Neural progenitor cell (in vitro differentiated cells): Measurements from ENCODE around the gene AURKAIP1. TPM values are rescaled to one million over a fixed set of nuclear protein-coding genes. Genes with fewer than 3 reads are reported as not detected.
"Not testable (repeated sequence)": the region's sequence is repeated elsewhere in the genome, so short reads cannot be mapped to it uniquely, and the experiment has no call there.

Experiments used
- DNase-seq: peaks from one replicate; pipeline ENCODE4 v3.0.0-alpha.2; 2016; ENCODE audit warnings: low spot score
- H2AFZ ChIP-seq: fragments of 200-600 bp; sonication (generic); replicated peaks from 2 replicates; pipeline ENCODE4 v1.6.1; 2016; ENCODE audit warnings: antibody characterized with exemption
- H3F3A ChIP-seq: fragments of 200-600 bp; sonication (generic); 2 replicates; pipeline ENCODE4 v1.6.1; 2016; ENCODE audit warnings: antibody characterized with exemption, low read depth
- H3K27ac ChIP-seq: fragments of 200-600 bp; sonication (generic); 2 replicates; pipeline ENCODE4 v1.5.1; 2016; ENCODE audit warnings: mild to moderate bottlenecking
- H3K27me3 ChIP-seq: fragments of 200-600 bp; sonication (generic); 2 replicates; pipeline ENCODE4 v1.6.1; 2016; ENCODE audit warnings: mild to moderate bottlenecking, moderate library complexity
- H3K36me3 ChIP-seq: fragments of 200-600 bp; sonication (generic); 2 replicates; pipeline ENCODE4 v1.5.1; 2016
- H3K4me1 ChIP-seq: fragments of 200-600 bp; sonication (generic); 2 replicates; pipeline ENCODE4 v1.6.1; 2016; ENCODE audit warnings: mixed run types
- H3K4me2 ChIP-seq: fragments of 200-600 bp; sonication (generic); 2 replicates; pipeline ENCODE4 v1.6.1; 2016
- H3K4me3 ChIP-seq: fragments of 200-600 bp; sonication (generic); 2 replicates; pipeline ENCODE4 v1.5.1; 2016
- H3K79me2 ChIP-seq: fragments of 200-600 bp; sonication (generic); 2 replicates; pipeline ENCODE4 v1.6.1; 2016; ENCODE audit warnings: low read depth
- H3K9ac ChIP-seq: fragments of 200-600 bp; sonication (generic); 2 replicates; pipeline ENCODE4 v1.6.1; 2016
- H3K9me3 ChIP-seq: fragments of 200-600 bp; sonication (generic); 2 replicates; pipeline ENCODE4 v1.5.1; 2016; ENCODE audit warnings: low read depth
- H4K20me1 ChIP-seq: fragments of 200-600 bp; sonication (generic); 2 replicates; pipeline ENCODE4 v1.6.1; 2016; ENCODE audit warnings: low read depth
- H3K27ac Mint-ChIP-seq: 3 replicates; pipeline ENCODE4 v1.8.0; 2021; ENCODE audit warnings: mixed read lengths
- H3K27me3 Mint-ChIP-seq: 2 replicates; pipeline ENCODE4 v1.8.0; 2022; ENCODE audit warnings: low read depth, mild to moderate bottlenecking, inconsistent platforms, moderate library complexity, mixed read lengths; ENCODE audit not compliant: insufficient read depth
- H3K36me3 Mint-ChIP-seq: 3 replicates; pipeline ENCODE4 v1.8.0; 2021; ENCODE audit warnings: mixed read lengths
- H3K4me1 Mint-ChIP-seq: 3 replicates; pipeline ENCODE4 v1.8.0; 2021; ENCODE audit warnings: mixed read lengths
- H3K4me3 Mint-ChIP-seq: 3 replicates; pipeline ENCODE4 v1.8.0; 2021; ENCODE audit warnings: mild to moderate bottlenecking, moderate library complexity, mixed read lengths
- H3K9me3 Mint-ChIP-seq: 3 replicates; pipeline ENCODE4 v1.8.0; 2020; ENCODE audit warnings: mixed read lengths
- CTCF ChIP-seq: fragments of 200-600 bp; sonication (generic); IDR thresholded peaks from 2 replicates; pipeline ENCODE4 v1.5.1; 2017; ENCODE audit warnings: antibody characterized with exemption, mild to moderate bottlenecking
- EZH2 ChIP-seq: fragments of 200-600 bp; sonication (generic); IDR thresholded peaks from 2 replicates; pipeline ENCODE4 v1.6.1; 2017; ENCODE audit warnings: antibody characterized with exemption, mild to moderate bottlenecking, moderate library complexity
- EZH2phosphoT487 ChIP-seq: fragments of 200-600 bp; sonication (generic); IDR thresholded peaks from 2 replicates; pipeline ENCODE4 v1.6.1; 2017; ENCODE audit warnings: antibody characterized with exemption
- total RNA-seq: library from RNA; depleted of rRNA; stranded (reverse); fragments of >200 nt; gene quantifications from 2 replicates; pipeline ENCODE4 v1.2.3, GENCODE V29; 2015; ENCODE audit warnings: low replicate concordance

The AURKAIP1 gene
- total RNA-seq, 1 donor from 2014 or later: 26.4 TPM

- Histone ChIP-seq H3K4me1 (peaks cover 30% of the 10 kb centered on the region), H3K27ac (peak within 1 kb of the TSS; percentile 68), H3K79me2 (peaks cover 66% of the 10 kb centered on the region), H3K9me3 (no peaks in the 10 kb centered on the region), H3K4me2 (peak within 1 kb of the TSS; percentile 85), H4K20me1 (peaks cover 44% of the 10 kb centered on the region), H3F3A (peaks cover 66% of the 10 kb centered on the region), H3K9ac (peak within 1 kb of the TSS; percentile 96), H3K4me3 (peak within 1 kb of the TSS; percentile 96), H2AFZ (peak within 1 kb of the TSS; percentile 86), H3K36me3 (peaks cover 10% of the 10 kb centered on the region), H3K27me3 (no peaks in the 10 kb centered on the region)
- H3K36me3 Mint-ChIP-seq: peaks cover 26% of the 10 kb centered on the region
- H3K27ac Mint-ChIP-seq: peak within 1 kb of the TSS; percentile 78
- DNase-seq: peak; percentile 95
- H3K4me1 Mint-ChIP-seq: peaks cover 25% of the 10 kb centered on the region
- H3K27me3 Mint-ChIP-seq: peaks cover 7% of the 10 kb centered on the region
- peaks cover 3% of the 10 kb centered on the region for H3K9me3 Mint-ChIP-seq
- TF ChIP-seq EZH2 (no peak), CTCF (no peak), EZH2phosphoT487 (no peak)
- H3K4me3 Mint-ChIP-seq: peak within 1 kb of the TSS; percentile 95
Measured at GRCh38 chr1:1406821-1407635, 32.0 kb upstream of the AURKAIP1 start, which contains the start of gene MRPL20. TSS of gene MRPL20 (minus strand) at chr1:1407293. CDS start at chr1:1407217, 76 bp downstream.

- H3K4me1 Mint-ChIP-seq: peaks cover 26% of the 10 kb centered on the region
- H3K9me3 Mint-ChIP-seq: no peaks in the 10 kb centered on the region
- H3K9ac ChIP-seq: peak overlapping the region; percentile 96
- H3F3A ChIP-seq: peaks cover 73% of the 10 kb centered on the region
- H3K36me3 Mint-ChIP-seq: peaks cover 29% of the 10 kb centered on the region
- H3K27ac ChIP-seq: no peak overlapping the region
- H3K4me3 Mint-ChIP-seq: peak overlapping the region; percentile 95
- H3K4me2 ChIP-seq: peak overlapping the region; percentile 85
- TF ChIP-seq EZH2phosphoT487 (no peak), EZH2 (no peak), CTCF (no peak)
- no peak for DNase-seq
- peak overlapping the region; percentile 78 for H3K27ac Mint-ChIP-seq
- peak overlapping the region; percentile 96 for H3K4me3 ChIP-seq
- no peak overlapping the region for H2AFZ ChIP-seq
- peaks cover 7% of the 10 kb centered on the region for H3K27me3 Mint-ChIP-seq
- no peaks in the 10 kb centered on the region for H3K27me3 ChIP-seq
- H3K79me2 ChIP-seq: peaks cover 72% of the 10 kb centered on the region
- peaks cover 44% of the 10 kb centered on the region for H4K20me1 ChIP-seq
- peaks cover 10% of the 10 kb centered on the region for H3K36me3 ChIP-seq
- peaks cover 30% of the 10 kb centered on the region for H3K4me1 ChIP-seq
- H3K9me3 ChIP-seq: no peaks in the 10 kb centered on the region
Measured at GRCh38 chr1:1406101-1406820, 31.3 kb upstream of the AURKAIP1 start.

GRCh38 chr1:1403653-1404052 is 28.6 kb upstream of the AURKAIP1 start:
- Histone ChIP-seq H3K9ac (no peak overlapping the region), H3K4me3 (no peak overlapping the region), H4K20me1 (peaks cover 34% of the 10 kb centered on the region), H2AFZ (no peak overlapping the region), H3K79me2 (peaks cover 74% of the 10 kb centered on the region), H3K36me3 (peaks cover 10% of the 10 kb centered on the region), H3F3A (peaks cover 60% of the 10 kb centered on the region), H3K27ac (no peak overlapping the region), H3K27me3 (no peaks in the 10 kb centered on the region), H3K4me2 (no peak overlapping the region), H3K4me1 (peaks cover 21% of the 10 kb centered on the region), H3K9me3 (no peaks in the 10 kb centered on the region)
- no peak for DNase-seq
- peak overlapping the region; percentile 42 for H3K4me3 Mint-ChIP-seq
- no peak overlapping the region for H3K27ac Mint-ChIP-seq
- no peaks in the 10 kb centered on the region for H3K9me3 Mint-ChIP-seq
- TF ChIP-seq CTCF: no peak
- TF ChIP-seq EZH2: no peak
- TF ChIP-seq EZH2phosphoT487: no peak
- H3K27me3 Mint-ChIP-seq: peaks cover 9% of the 10 kb centered on the region
- H3K36me3 Mint-ChIP-seq: peaks cover 29% of the 10 kb centered on the region
- peaks cover 27% of the 10 kb centered on the region for H3K4me1 Mint-ChIP-seq

- not testable (repeated sequence) for H3K27ac Mint-ChIP-seq
Measured at GRCh38 chr1:1402901-1403392, 27.9 kb upstream of the AURKAIP1 start.

More at GRCh38 chr1:1402901-1403392, 27.9 kb upstream of the AURKAIP1 start:
- Mint-ChIP-seq H3K36me3 (peaks cover 30% of the 10 kb centered on the region), H3K4me1 (peaks cover 27% of the 10 kb centered on the region), H3K27me3 (peaks cover 10% of the 10 kb centered on the region), H3K4me3 (peak overlapping the region; percentile 96)
- H3K9me3 Mint-ChIP-seq, H3K27ac ChIP-seq, H2AFZ ChIP-seq, H3K9me3 ChIP-seq, H3K4me2 ChIP-seq, H3K9ac ChIP-seq, H3K4me3 ChIP-seq, H3K27me3 ChIP-seq, DNase-seq: not testable (repeated sequence)
- Histone ChIP-seq H3K4me1 (peaks cover 17% of the 10 kb centered on the region), H3F3A (peaks cover 54% of the 10 kb centered on the region), H3K36me3 (peaks cover 10% of the 10 kb centered on the region), H4K20me1 (peaks cover 27% of the 10 kb centered on the region), H3K79me2 (peaks cover 74% of the 10 kb centered on the region)
